Muscle layer of colon (tissue), 2 donors: ENCODE results near the gene SNRNP25.

Source experiments
- H3K27ac ChIP-seq: one replicate; pipeline ENCODE4 v1.7.0; 2013; ENCODE audit warnings: low read depth, mild to moderate bottlenecking, low read length, moderate library complexity
- H3K27me3 ChIP-seq, 2 donors: one replicate each; pipeline ENCODE4 v1.7.0; 2013; ENCODE audit warnings: low read length in 2 of 2, mild to moderate bottlenecking in 2 of 2; ENCODE audit not compliant: insufficient read depth in 2 of 2, control insufficient read depth in 1 of 2
- H3K36me3 ChIP-seq: one replicate; pipeline ENCODE4 v1.7.0; 2013; ENCODE audit warnings: mild to moderate bottlenecking, low read length; ENCODE audit not compliant: insufficient read depth
- H3K4me1 ChIP-seq: one replicate; pipeline ENCODE4 v1.7.0; 2013; ENCODE audit warnings: mild to moderate bottlenecking, low read length; ENCODE audit not compliant: insufficient read depth
- H3K4me3 ChIP-seq, 2 donors: one replicate each; pipeline ENCODE4 v1.7.0; 2013; ENCODE audit warnings: low read length in 2 of 2, low read depth in 1 of 2, mild to moderate bottlenecking in 1 of 2, moderate library complexity in 1 of 2
- H3K9ac ChIP-seq: one replicate; pipeline ENCODE4 v1.7.0; 2013; ENCODE audit warnings: low read length
- H3K9me3 ChIP-seq: one replicate; pipeline ENCODE4 v1.7.0; 2013; ENCODE audit warnings: mild to moderate bottlenecking, low read length
- donor health status: abdominal sarcoma.
- donor health status: Adenocarcinoma of cecum.

Gene SNRNP25

GRCh38 chr16:75580-76501, 22.2 kb downstream of the SNRNP25 start:
- Histone ChIP-seq H3K9ac (no peak overlapping the region), H3K27ac (peak overlapping the region; percentile 50), H3K4me1 (peaks cover 49% of the 10 kb centered on the region), H3K9me3 (no peaks in the 10 kb centered on the region), H3K4me3 (no peak overlapping the region), H3K27me3 (no peaks in the 10 kb centered on the region), H3K36me3 (peaks cover 8% of the 10 kb centered on the region)

- H3K4me3 ChIP-seq: peak overlapping the region; percentile 67 to 85
- H3K9me3 ChIP-seq: no peaks in the 10 kb centered on the region
- H3K36me3 ChIP-seq: peaks cover 8% of the 10 kb centered on the region
- no peaks in the 10 kb centered on the region for H3K27me3 ChIP-seq
- H3K9ac ChIP-seq: peak overlapping the region; percentile 8
- H3K4me1 ChIP-seq: peaks cover 42% of the 10 kb centered on the region
- H3K27ac ChIP-seq: peak overlapping the region; percentile 90
These were observed 23.1 kb downstream of the SNRNP25 start for GRCh38 chr16:76535-77272.

GRCh38 chr16:77273-77806, 23.7 kb downstream of the SNRNP25 start:
- Histone ChIP-seq H3K27me3 (no peaks in the 10 kb centered on the region), H3K4me3 (peak overlapping the region; percentile 67 to 85), H3K9me3 (no peaks in the 10 kb centered on the region), H3K36me3 (peaks cover 8% of the 10 kb centered on the region), H3K27ac (peak overlapping the region; percentile 90), H3K9ac (peak overlapping the region; percentile 8), H3K4me1 (peaks cover 42% of the 10 kb centered on the region)

GRCh38 chr16:77807-78443, 24.3 kb downstream of the SNRNP25 start, which contains the start of gene MPG:
TSS of gene MPG (plus strand) at chr16:78225. CDS start at chr16:78310, 85 bp downstream.
- H3K36me3 ChIP-seq: peaks cover 8% of the 10 kb centered on the region
- peaks cover 39% of the 10 kb centered on the region for H3K4me1 ChIP-seq

GRCh38 chr16:78444-79150, 25.0 kb downstream of the SNRNP25 start:
- Histone ChIP-seq H3K9me3 (no peaks in the 10 kb centered on the region), H3K4me3 (peak overlapping the region; percentile 67 to 85), H3K9ac (peak overlapping the region; percentile 53), H3K36me3 (peaks cover 8% of the 10 kb centered on the region), H3K4me1 (peaks cover 32% of the 10 kb centered on the region), H3K27me3 (no peaks in the 10 kb centered on the region), H3K27ac (peak overlapping the region; percentile 90)

More at GRCh38 chr16:77807-78443, 24.3 kb downstream of the SNRNP25 start, which contains the start of gene MPG:
- Histone ChIP-seq H3K27ac (peak within 1 kb of the TSS; percentile 90), H3K9ac (peak within 1 kb of the TSS; percentile 53), H3K9me3 (no peaks in the 10 kb centered on the region), H3K27me3 (no peaks in the 10 kb centered on the region), H3K4me3 (peak within 1 kb of the TSS; percentile 67 to 85)

- Histone ChIP-seq H3K4me1 (peaks cover 39% of the 10 kb centered on the region), H3K9me3 (no peaks in the 10 kb centered on the region), H3K36me3 (peaks cover 8% of the 10 kb centered on the region), H3K9ac (peak overlapping the region; percentile 53), H3K4me3 (peak overlapping the region in 1 of 2 donors; percentile 67), H3K27ac (peak overlapping the region; percentile 90), H3K27me3 (no peaks in the 10 kb centered on the region)
These were observed 25.8 kb downstream of the SNRNP25 start for GRCh38 chr16:79151-80054.

GRCh38 chr16:83060-83603, 29.5 kb downstream of the SNRNP25 start:
- Histone ChIP-seq H3K27me3 (no peaks in the 10 kb centered on the region), H3K9me3 (no peaks in the 10 kb centered on the region), H3K27ac (no peak overlapping the region), H3K9ac (no peak overlapping the region), H3K4me1 (peaks cover 20% of the 10 kb centered on the region), H3K4me3 (no peak overlapping the region), H3K36me3 (peaks cover 23% of the 10 kb centered on the region)

GRCh38 chr16:83781-84615, 30.4 kb downstream of the SNRNP25 start:
- peaks cover 32% of the 10 kb centered on the region for H3K36me3 ChIP-seq
- no peak overlapping the region for H3K9ac ChIP-seq
- H3K27ac ChIP-seq: no peak overlapping the region

GRCh38 chr16:84718-85406, 31.2 kb downstream of the SNRNP25 start:
- H3K36me3 ChIP-seq: peaks cover 35% of the 10 kb centered on the region
- H3K27ac ChIP-seq: no peak overlapping the region
- peaks cover 9% of the 10 kb centered on the region for H3K4me1 ChIP-seq
- no peak overlapping the region for H3K9ac ChIP-seq
- no peak overlapping the region for H3K4me3 ChIP-seq
- H3K9me3 ChIP-seq: no peaks in the 10 kb centered on the region
- no peaks in the 10 kb centered on the region for H3K27me3 ChIP-seq

More at GRCh38 chr16:83781-84615, 30.4 kb downstream of the SNRNP25 start:
- no peaks in the 10 kb centered on the region for H3K9me3 ChIP-seq
- peaks cover 15% of the 10 kb centered on the region for H3K4me1 ChIP-seq
- no peaks in the 10 kb centered on the region for H3K27me3 ChIP-seq
- H3K4me3 ChIP-seq: no peak overlapping the region
